ENCODE measurements around the gene SYCE1.

DNA sequence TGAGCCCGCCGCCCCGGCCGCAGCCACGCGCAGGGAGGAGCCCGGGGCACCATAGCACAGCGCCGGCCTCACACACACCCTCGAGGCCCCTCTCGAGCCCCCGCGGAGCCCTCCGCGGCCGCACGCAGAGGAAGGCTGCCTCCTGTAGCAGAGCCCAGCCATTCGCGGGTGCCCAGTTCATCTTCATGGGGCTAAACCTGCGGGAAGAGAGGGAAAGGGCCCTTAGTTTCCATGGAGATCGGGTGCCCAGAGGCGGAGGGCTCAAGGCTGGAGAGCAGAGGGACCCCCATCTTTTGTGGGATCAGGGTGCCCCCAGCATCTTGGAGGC, 2.9 kb upstream of the SYCE1 start:
- TF ChIP-seq, protein P1, sequence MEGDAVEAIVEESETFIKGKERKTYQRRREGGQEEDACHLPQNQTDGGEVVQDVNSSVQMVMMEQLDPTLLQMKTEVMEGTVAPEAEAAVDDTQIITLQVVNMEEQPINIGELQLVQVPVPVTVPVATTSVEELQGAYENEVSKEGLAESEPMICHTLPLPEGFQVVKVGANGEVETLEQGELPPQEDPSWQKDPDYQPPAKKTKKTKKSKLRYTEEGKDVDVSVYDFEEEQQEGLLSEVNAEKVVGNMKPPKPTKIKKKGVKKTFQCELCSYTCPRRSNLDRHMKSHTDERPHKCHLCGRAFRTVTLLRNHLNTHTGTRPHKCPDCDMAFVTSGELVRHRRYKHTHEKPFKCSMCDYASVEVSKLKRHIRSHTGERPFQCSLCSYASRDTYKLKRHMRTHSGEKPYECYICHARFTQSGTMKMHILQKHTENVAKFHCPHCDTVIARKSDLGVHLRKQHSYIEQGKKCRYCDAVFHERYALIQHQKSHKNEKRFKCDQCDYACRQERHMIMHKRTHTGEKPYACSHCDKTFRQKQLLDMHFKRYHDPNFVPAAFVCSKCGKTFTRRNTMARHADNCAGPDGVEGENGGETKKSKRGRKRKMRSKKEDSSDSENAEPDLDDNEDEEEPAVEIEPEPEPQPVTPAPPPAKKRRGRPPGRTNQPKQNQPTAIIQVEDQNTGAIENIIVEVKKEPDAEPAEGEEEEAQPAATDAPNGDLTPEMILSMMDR (IDR thresholded peaks at IDR 0.05): no peak
- no peak for TF ChIP-seq POLR2A (IDR thresholded peaks at IDR 0.05)
